ENCODE data around the gene SKIL. TPM values are rescaled to one million over a fixed set of nuclear protein-coding genes. Genes with fewer than 3 reads are reported as not detected.

SKIL gene
- total RNA-seq, 1 donor from 2014 or later: 190 TPM

DNA sequence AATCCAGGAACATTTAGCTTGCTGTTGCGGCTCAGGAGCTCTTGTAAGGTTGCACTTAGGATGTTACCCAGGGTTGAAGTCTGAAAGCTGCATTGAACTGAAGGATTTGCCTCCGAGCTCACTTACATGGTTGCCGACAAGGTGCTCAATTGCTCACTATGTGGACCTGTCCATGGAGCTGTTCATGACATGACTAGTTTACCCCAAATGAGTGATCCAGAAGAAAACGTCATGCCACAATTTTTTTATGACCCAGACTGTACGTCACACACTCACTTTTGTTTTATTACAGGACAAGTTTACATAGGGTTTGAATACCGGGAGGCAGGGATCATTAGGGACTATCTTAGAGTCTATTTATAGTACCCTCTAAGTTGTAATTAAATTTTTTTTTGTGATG, 40.2 kb downstream of the SKIL start:
- no peak for DNase-seq (ENCODE audit: low read depth)

DNA sequence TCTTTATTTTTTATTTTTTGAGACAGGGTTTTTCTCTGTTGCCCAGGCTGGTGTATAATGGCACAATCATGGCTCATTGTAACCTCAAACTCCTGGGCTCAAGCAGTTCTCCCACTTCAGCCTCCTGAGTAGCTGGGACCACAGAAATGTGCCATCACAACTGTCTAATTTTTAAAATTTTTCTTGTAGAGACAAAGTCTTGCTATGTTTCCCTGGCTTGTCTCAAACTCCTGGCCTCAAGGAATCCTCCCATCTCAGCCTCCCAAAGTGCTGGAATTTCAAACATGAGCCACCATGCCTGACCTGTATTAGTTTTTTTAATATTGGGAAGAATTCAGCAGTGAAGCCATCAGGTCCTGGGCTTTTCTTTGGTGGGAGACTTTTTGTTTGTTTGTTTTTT, 47.6 kb downstream of the SKIL start:
- DNase-seq (ENCODE audit: low read depth): no peak

DNA sequence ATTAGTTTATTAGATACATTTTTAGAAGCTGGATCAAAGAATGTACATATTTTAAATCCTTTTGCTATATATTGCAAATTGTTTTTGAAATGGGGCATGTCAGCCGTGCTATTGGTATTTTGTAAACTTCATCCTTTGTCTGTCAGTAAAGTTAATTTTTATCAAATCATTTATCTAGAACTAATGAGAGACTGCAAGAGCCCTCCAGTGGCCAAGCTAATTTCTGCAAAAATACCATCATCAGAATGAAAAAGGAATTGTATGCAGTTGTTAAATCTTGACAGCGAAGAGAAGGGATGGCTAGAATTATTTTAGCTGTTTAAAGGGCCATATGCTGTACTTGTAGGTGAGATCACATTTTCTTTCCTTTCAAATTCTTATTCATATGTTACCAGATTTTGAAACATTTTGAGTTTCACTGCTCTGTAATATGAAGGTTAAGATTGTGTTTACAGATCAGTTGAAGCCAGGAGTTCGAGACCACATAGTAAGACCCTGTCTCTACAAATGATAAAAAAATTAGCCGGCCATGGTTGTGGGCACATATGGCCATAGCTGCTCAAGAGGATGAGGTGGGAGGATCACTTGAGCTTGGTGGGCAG, 53.0 kb downstream of the SKIL start:
- DNase-seq (ENCODE audit: low read depth): peak; percentile 61

DNA sequence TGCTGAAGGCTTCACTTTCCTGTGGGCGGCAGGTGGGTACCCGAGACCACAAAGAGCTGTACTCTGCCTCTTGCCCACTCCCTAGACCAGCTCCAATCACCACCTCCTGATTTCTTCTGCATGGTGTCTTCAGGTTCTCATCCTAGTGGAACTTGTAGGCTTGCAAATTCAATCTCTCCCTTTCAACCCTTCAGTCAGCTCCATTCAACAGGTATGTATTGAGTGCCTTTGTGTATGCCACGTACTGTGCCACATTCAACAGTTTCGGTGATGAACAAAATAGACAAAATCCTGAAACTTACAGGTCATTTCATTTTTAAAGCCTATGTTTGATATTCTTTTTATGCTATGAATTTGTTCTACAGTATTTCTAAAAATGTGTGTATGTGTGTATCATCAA, 55.8 kb downstream of the SKIL start:
- DNase-seq (ENCODE audit: low read depth): no peak

DNA sequence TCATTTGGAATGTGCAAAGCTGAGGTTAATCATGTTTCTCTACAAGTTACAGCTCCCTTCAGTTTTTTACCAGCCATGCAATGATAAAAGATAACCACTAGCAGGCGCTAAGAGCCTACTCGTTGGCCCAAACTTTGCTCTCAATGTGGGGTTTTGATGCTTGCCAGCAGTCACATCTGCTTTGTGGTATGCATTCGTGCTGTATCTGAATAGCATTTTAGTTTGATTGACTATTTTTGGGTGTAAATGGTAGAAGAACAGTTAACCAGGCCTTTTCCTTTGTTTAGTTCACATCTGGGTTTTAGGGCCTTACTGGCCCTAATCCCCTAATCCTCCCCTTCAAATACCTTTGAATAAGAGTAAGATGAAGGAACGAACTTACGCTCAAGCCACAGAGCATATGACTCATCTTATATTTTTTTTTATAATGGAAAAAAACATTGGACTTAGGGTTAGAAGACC, 56.7 kb downstream of the SKIL start:
- peak; percentile 68 for DNase-seq (ENCODE audit: low read depth)

DNA sequence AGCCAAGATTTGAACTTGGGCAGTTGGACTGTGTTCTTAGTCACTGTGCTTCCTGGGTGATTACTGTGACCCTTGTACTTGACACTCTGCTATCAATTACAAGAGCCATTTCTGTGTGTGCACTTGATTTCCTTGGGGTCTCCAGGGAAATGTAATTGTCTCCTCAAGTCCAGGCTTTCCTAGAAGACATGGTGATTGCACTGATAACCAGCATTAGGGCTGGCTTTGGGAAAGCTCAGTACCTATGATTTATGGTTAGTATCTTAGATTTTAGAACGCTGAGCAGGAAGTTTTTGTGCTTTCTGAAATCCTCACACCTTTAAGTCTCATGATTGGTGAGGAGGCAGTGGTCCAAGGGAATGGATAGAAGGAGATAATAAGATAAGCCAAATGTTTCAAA, 59.6 kb downstream of the SKIL start:
- DNase-seq (ENCODE audit: low read depth): no peak

DNA sequence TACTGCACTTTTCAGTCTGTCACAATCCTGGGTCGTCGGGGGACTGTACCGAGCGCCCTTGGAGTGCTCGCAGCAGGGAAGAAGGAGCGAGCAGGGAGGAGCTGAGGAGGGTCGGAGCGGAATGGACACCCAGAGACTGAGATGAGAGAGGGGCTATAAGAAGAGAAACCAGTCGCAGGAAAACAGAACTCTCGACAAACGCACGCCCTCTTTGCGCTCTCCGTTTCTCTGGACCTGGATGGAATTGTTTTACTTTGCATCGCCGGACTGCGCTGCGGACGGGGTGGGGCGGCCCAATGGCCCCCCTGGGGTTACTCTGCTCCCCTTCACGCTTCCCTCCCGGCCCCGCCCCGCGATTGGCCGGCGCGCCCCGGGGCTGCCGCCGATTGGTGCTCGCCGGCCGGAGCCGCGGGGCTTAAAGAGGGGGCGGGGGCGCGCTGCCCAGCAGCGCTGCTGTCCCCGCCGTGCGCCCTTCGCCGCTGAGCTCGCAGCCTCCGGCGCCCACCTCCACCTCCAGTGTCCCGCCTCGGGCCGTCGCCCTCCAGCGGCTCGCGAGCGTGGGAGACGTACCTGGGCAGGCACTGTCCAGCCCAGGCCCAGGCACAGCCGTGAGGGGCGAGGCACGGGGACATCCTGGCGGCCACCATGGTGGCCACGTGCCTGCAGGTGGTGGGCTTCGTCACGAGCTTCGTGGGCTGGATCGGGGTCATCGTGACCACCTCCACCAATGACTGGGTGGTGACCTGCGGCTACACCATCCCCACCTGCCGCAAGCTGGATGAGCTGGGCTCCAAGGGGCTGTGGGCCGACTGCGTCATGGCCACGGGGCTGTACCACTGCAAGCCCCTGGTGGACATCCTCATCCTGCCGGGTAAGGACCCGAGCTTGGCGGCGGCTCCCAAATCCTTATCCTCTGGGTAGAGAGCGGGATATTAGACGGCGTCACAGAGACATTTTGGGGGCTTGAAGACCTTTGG, 61.2 kb downstream of the SKIL start, which contains the start of gene CLDN11:
CLDN11 (plus strand) TSS at position 447 of the 977 bp plus-strand sequence; CDS start at position 646, 199 bp downstream.
- no peak for DNase-seq (ENCODE audit: low read depth)

DNA sequence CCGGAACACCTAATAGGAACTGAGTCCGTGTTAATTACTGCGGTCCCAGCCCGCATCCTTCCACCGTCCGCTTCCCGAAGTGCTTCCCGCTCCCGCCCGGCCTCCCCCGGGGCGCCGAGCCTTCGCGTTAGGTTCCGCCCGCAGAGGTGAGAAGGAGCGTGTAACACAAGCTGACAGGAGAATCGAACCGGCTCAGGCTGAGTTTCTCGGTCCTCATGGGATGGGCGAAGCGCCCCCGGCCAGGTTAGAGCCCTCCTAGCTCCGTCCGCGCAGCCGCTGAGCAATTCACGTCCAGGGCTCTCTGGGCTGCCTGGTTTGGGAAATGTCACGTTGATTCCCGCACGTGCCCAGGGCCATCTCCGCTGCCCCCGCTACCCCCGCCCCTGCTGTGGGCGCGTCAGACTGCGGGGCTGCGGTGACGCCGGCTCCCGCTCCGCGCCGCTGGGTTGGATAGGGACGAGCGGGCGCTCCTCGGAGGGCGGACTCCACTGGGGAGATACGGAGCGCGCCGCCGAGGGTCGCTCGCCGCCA, 62.1 kb downstream of the SKIL start:
- DNase-seq (ENCODE audit: low read depth): no peak

DNA sequence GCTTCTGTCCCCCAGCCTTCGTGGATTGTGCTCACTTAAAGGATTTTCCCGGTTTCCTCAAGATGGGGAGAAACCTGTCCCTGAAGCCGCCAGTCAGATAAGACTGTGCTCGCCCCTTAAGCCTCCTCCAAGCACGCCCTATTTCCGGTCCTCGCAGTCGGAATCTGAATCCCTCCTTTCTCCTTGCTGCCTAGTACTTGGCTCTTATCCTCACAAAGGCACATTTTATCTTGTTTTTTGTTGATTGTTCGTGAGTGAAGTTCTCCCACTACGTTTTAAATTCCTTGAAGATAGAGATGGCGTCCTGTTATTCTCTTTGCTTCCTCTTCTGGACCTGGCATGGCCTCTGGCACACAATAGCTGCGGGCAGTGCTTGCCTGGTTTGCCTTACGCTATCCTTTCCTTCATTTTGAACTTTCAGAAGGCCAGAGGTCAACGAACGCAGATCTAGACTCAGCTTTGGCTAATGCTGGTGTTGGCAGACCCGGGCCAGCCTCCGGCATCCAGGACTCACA, 62.8 kb downstream of the SKIL start:
- no peak for DNase-seq (ENCODE audit: low read depth)

DNA sequence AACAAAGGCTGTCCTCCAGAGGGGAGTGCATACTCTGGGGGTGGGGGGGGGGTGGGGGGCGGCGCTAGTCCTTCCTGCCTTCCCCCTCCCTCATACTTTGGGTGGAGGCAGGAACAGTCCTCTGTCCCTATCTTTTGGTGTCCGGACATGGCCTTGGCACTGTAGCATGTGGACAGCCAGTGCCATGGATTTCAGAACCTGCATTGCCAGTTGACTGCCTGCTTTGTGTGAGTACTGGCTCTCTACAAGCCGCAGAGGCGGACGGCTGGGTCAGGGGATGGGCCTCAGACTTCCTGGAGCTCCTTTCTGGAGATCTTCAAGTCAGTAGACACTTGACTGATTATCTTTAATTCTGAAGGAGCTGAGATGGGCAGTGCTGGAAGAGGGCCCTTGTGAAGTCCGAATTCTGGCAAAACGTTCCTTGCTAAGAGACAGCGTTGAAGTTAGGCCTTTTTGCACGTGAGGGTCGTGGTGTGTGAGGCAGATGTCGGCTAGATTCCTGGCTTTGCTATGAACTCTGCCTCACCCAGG, 63.7 kb downstream of the SKIL start:
- no peak for DNase-seq (ENCODE audit: low read depth)

DNA sequence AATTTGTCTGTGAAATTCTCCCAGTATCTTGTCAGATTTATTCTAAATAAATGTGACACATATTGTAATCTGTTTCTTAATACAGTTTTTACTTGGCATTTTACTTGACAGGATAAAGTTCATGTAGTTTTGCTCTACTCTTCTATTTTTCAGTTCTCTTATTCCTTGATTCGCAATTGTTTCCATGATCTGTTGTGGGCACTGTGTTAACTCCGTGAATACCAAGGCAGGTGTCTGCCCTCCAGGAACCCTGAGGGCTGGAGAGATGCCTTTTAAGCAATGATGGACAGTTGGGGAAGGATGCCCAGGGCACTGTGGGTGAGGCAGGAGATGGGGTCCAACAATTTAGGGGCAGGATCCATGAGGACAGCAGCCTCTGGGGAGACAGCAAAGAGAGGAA, 64.2 kb downstream of the SKIL start:
- no peak for DNase-seq (ENCODE audit: low read depth)

DNA sequence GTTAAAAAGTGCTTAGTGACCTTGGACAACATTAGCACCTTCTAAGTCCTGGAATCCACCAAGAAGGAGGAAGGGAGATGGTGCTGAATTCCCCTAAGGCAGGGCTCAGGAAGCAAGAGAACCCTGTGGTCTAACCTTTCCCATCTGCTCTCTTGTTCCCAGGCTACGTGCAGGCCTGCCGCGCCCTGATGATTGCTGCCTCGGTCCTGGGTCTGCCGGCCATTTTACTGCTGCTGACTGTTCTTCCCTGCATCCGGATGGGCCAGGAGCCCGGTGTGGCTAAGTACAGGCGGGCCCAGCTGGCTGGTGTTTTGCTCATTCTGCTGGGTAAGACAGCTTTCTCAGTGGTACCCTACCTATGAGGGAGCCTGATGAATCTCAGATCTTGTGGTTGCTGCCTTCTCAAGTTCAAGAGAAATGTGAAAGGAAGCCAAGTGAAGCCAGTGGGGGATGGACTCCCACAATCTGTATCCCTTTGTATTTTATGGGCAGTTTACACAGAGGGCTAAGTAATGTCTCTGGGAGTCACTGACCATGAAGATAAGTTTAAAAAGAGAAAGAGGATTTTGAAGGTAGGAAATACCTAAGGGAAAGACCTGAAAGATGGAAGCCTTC, 65.6 kb downstream of the SKIL start:
- peak; percentile 50 for DNase-seq (ENCODE audit: low read depth)

DNA sequence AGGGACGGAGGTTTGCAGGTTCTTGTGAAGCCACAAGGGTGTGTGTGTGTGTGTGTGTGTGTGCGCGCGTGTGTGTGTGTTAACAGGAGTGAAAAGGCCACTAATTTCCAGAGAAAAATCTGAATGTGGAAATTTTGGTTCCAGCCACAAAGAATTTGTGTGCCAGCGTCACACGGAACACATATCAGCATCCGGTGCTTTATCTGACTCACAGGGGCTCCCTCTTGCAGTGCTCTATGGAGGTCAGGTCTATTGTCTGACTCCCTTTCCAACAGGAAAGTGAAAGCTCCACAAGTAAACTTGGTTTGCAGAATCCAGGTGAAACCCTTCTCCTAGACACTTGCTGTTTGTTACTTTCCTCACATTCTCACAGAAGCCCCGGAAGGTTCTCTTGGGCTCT, 67.4 kb downstream of the SKIL start:
- DNase-seq (ENCODE audit: low read depth): no peak

DNA sequence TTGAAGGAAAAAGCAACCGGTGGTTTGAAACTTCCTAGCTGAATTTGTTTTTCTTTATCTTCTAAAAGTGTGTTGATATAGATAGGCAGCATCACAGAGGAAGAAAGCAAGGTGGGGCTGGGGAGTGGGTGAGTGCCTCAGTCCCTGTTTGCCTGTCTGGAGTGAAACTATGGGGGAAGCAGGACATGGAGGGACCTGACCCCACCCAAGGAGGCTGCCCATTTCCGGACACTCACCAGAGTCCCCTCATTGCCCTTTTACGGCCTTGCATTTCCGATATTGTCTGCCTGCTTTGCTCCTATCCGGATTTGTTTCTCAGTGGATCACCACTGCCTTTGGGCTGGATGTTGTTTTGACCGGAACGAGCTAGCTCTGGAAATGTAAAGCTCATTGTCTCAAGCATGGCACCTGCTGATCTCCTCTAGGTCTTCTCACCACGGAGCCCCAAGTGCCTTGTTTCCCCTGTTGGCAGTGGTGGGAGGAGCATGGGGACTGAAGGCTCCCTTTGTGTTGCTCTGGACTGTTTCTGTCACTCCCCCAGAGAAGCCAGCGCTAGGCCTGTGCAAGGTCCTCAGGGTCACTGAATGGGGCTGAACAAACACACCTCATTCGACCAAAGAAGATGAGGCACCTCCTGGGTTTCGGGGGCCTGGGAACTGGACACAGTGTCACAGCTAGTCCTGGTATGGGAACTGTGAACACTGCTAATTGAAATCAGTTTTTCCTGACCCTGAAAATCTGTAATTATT, 68.2 kb downstream of the SKIL start:
- DNase-seq (ENCODE audit: low read depth): no peak

DNA sequence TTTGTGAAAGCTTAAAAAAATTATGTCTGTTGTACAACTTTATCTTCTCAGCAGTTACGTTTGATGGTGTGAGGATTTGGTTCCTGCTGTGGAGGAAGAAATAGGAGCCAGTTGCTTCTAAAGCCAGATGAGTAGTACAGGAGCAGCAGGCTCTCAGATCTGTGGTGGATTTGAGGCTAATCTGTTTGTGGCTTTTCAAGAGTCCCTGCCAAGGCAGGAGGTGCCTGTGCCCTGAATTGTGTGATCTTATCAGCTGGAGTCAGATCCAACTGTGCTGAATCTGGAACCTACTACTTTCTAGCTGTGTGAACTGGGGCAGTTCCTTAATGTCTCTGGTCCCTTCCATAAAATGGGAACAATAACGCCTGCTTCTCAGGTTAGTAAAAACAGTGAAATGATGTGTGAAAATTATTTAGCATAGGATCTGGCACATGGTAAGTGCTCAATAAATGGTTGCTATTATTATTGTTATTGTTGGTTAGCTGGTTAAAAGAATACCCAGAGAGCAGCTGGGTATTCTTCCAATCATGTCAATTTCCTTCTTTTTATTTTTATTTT, 68.8 kb downstream of the SKIL start:
- no peak for DNase-seq (ENCODE audit: low read depth)

DNA sequence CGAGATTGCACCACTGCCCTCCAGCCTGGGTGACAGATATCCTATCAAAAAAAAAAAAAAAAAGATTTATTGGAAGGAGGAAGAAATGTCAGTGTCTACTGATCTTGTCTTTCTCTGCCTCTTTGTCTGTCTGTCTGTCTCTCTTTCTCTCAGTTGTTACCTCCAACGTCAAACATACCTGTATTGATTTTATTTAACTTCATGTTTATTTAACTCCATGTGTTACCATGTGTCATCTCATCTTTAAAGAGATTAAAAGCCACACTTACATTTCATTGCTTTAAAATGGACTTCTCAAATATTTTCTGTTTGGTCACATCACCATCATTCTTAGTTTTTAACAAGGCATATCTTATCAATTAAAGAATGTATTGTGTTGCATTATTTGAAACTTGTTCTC, 70.6 kb downstream of the SKIL start:
- DNase-seq (ENCODE audit: low read depth): no peak

DNA sequence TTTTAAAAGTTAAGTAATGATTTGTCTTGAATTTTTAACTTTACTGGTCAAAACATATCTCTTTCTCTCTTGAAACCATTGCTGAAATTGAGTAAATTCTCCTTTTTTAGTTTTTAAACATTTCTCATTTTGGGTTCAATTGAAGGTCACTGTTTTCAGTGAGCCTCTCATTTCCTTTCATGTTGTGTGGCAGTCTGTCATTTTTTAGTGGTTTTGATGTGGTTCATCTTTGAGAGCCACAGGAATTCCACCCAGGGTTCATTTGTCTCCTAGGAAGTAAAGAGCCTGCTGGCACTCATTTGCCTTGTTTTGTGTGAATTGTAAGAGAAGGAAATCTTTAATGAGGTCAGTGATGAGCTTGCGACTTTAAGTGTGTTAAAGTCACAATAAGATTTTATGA, 71.5 kb downstream of the SKIL start:
- peak; percentile 83 for DNase-seq (ENCODE audit: low read depth)

DNA sequence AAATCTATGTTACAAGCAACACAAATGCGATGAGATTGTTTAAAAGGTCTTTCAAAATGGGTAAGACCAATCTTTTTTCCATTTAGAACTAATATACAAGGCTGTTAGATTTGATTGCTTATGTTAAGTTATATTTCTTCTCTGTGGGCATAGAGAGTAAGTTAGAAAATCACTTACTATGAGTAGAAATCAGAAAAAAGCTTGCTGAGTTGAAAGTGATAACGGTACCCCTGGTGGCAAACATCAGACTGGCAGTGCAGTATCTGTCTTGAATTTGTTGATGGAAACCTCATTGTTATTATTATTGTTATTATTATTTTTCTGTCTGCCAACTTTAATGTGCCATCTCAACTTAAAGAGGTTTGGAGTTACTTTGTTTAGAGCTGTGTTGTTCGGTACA, 73.5 kb downstream of the SKIL start:
- DNase-seq (ENCODE audit: low read depth): no peak

DNA sequence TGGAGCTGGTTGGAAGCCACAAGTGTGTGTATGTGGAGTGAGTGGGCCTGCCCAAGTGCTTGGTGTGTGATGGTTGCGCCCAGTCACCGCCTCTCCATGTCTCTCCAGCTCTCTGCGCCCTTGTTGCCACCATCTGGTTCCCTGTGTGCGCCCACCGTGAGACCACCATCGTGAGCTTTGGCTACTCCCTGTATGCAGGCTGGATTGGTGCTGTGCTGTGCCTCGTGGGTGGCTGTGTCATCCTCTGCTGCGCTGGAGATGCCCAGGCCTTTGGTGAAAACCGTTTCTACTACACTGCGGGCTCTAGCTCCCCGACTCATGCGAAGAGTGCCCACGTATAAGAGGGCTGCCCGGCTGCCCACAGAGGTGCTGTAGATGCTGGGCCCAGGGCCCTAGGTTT, 74.9 kb downstream of the SKIL start:
- DNase-seq (ENCODE audit: low read depth): no peak

DNA sequence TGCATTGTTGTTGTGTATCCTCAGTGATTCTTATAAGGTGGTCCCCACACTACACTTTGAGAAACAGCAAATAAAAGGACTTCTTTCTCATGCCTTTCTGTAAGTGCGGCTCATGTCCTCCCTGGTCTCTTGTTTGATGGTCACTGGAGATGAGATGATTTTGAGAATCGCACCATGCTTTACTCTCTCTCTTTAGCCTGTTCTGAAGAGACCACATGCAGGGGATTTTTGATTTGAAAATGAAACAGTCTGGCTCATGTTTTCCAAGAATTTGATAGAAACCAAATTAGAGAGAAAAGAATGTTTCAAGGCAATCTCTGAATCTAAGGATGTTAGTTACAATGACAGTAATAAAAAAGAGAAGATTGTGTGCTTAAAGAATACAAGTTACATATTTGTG, 79.2 kb downstream of the SKIL start:
- DNase-seq (ENCODE audit: low read depth): no peak

DNA sequence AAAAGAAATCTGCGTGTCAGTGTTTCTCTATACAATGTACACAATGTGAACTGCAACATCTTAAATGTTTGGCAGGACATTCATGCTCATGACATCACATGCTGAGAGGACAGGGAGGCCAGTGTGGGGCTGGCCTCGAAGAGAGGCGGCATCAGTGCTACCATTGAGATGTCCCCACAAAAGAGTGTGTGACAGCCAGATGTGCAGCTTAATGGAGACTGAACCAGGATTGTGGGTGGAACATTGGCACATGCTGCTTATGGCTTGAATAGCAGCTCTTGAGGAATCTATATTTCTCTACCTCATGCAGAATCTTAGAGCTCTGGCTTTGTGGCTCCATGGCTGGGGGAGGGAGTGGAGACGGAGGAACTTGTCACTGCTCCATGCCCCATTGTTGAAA, 79.7 kb downstream of the SKIL start:
- no peak for DNase-seq (ENCODE audit: low read depth)

Measured in renal cortical epithelial cell (primary cell).